Right renal cortex interstitium (tissue), 3 donors: ENCODE data around the gene NCBP2. TPM values are rescaled to one million over a fixed set of nuclear protein-coding genes. Genes with fewer than 3 reads are reported as not detected.
"Not testable (repeated sequence)": the region's sequence is repeated elsewhere in the genome, so short reads cannot be mapped to it uniquely, and the experiment has no call there.

Source experiments
- DNase-seq, 3 donors: peaks; one replicate each; pipeline ENCODE4 v3.0.0-alpha.2; 2013; ENCODE audit warnings: low read depth in 3 of 3, low spot score in 2 of 3
- polyA plus RNA-seq, 3 donors: library from polyadenylated mRNA; unstranded; fragments of 120-200 nt; gene quantifications; one replicate each; pipeline ENCODE4 v1.2.1, GENCODE V29; 2013; ENCODE audit not compliant: insufficient read length in 3 of 3

NCBP2 gene
- polyA plus RNA-seq, 3 donors = 106 to 109 (median 107) TPM

- DNase-seq = no peak
Measured at GRCh38 chr3:196968233-196969133, 26.2 kb upstream of the NCBP2 start, which contains the start of gene PIGZ. Gene PIGZ (minus strand): TSS chr3:196968833. CDS start chr3:196952031, 16,802 bp downstream.

DNA sequence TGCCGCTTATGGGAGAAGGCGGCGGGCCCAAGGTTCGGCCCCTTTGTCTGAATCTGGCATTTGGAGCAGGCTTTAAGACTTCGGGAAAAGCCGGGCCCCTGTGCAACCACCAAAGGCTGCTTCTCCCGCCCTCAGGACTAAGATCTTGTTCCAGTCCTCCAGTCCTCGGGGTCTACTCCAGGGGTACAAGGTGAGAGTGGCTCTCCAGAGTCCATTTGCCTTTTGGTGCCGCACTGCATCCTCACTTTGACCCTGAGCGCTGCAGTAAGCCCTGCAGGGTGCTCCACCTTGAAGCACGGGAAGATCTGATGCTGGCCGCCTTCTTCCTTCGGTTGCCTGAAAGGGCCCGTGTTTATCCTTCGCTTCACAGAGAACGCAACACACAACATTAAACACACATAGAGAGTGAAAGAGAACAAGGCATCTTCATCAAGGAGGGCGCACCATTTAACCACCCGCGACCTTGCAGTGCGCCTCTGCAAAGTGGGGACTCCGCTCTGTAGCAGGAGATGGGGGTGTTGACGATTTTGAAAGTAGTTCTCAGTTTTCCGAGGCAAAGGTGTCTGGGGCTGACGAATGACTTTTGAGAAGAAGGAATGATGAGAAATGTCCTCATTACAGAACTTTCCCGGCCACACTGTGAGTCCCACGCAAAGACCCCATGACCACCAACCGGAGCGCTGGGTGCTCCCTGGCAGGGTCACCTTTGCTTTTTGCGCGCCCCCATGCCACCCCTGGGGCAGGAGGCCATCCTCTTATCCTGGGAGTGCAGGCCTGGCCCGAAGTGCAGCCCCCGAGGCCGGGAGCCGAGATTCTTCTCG, 25.3 kb upstream of the NCBP2 start:
- no peak for DNase-seq

DNA sequence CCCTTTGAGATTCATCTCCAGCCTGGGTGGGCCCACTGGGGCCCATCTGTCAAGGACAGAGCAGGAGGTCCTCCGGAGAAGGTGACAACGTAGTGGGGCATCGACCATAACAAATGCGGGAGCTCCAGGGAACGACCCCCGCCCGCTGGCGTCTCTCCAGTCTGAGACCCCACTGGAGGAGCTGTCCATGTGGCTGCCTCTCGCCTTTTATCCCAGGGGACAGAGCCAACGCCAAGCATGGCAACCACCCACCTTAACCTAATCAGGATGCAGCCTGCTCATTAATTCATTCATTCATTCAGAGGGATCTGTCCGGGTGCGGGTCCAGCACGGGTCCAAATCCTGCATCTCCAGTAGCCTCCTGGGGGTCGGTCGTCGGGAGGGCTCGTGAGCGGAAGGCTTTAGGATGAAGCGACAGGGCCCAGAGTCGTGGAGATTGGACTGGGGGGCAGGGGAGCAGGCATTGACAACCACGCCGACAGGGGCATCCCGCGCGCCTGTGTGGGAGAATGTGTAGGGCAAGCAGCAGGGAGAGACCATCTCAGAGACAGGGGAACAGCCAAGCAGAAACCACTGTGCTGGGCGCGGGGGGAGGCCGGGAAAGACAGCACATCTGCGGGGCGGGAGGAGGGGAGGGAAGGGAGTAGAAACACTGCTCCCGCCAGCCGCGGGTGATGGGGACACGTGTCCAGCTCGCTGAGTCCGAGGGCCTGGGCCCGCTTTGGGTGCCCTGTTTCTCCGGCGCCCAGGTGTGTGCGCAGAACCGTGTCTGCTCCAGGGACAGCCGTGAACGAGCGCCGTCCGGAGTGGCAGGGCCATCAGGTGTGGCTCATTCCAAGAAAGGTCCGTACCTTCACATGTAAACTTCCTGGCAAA, 24.4 kb upstream of the NCBP2 start:
- no peak for DNase-seq

GRCh38 chr3:196965804-196966173, 23.5 kb upstream of the NCBP2 start:
- no peak for DNase-seq

DNA sequence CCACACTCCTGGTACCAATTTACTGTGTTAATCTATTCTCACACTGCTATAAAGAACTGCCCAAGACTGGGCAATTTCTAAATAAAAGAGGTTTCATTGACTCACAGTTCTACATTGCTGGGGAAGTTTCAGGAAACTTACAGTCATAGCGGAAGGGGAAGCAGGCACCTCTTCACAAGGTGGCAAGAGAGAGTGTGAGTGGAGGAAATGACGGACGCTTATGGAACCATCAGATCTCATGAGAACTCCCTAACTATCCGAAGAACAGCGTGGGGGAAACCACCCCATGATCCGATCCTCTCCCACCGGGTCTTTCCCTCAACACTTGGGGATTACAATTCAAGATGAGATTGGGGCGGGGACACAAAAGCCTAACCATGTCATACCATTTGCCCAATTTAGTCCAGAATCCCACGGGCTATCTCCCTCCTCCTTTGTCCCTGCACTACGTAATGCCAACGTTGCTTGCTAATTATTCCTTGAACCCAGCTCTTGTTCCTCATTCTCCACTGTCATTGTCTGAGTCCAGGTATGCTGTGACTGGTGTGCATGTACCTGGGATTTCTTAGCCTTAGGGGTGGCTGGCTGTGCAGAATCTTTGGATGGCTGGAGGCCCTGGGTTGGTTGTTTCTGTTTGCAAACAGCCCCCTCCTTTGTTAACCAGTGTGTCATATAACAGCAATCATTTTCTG, 22.9 kb upstream of the NCBP2 start:
- no peak for DNase-seq

GRCh38 chr3:196963631-196963953, 21.3 kb upstream of the NCBP2 start:
- no peak for DNase-seq

DNA sequence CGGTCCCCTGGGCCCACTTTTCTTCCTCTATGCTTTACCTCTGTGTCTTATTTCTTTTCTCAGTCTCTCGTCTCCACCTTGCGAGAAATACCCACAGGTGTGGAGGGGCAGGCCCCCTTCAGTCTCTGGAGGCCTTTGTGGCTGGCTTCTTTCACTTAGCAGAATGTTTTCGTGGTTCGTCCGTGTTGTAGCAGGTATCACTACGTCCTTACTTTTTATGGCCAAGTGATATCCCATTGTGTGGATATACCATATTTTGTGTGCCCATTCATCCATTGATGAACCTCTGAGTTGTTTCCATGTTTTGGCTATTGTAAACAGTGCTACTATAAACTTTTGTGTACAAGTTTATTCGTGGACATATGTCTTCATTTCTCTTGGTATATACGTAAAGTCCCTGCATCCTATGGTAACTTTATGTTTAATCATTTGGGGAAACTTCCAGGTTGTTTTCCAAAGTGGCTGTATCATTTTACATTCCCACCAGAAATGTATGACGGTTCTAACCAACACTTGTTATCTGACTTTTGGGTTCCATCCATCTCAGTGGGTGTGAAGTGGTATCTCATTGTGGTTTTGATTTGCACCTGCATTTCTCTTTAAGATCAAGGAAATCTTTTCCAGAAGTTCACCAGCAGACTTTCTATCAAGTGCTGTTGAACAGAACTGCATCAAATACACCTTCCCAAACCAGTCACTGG, 20.8 kb upstream of the NCBP2 start:
- no peak for DNase-seq

- DNase-seq = no peak
Measured at GRCh38 chr3:196962108-196962929, 20.0 kb upstream of the NCBP2 start.

GRCh38 chr3:196954832-196955231, 12.5 kb upstream of the NCBP2 start:
- DNase-seq = no peak

GRCh38 chr3:196951371-196951770, 9.0 kb upstream of the NCBP2 start:
- DNase-seq = no peak

DNA sequence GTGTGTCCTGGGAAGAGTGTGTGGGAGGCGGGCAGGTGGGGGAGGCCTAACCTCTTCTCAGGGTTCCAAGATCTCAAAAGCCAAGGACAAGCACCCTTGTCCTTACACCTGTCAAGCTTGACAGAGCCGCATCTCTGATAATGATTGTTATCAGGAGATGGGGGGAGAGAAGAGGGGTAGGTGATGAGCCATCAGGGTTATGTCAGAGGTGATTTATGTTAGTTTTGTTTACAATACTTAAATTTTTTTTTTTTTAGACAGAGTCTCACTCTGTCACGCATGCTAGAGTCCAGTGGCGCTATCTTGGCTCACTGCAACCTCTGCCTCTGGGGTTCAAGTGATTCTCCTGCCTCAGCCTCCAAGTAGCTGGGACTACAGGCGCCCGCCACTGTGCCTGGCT, 7.4 kb upstream of the NCBP2 start:
- no peak for DNase-seq

DNA sequence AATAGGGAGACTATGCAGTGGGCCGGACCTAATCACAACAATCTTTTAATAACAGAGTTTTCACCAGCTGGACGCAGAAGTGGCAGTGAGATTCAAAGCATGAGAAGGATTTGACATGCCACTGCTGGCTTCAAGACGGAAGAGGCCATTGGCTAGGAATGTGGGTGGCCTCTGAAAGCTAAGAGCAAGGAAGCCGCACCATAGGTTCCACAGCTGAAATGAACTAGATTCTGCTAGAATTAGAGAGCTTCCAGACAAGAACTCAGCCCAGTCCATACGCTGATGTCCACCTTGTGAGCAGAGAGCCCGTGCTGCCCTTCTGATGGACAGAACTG, 6.9 kb upstream of the NCBP2 start:
- no peak for DNase-seq

GRCh38 chr3:196948442-196949284, 6.3 kb upstream of the NCBP2 start:
- DNase-seq = no peak

- no peak for DNase-seq
Measured at GRCh38 chr3:196947860-196948441, 5.6 kb upstream of the NCBP2 start.

- DNase-seq = no peak
Measured at GRCh38 chr3:196947136-196947859, 5.0 kb upstream of the NCBP2 start.

DNA sequence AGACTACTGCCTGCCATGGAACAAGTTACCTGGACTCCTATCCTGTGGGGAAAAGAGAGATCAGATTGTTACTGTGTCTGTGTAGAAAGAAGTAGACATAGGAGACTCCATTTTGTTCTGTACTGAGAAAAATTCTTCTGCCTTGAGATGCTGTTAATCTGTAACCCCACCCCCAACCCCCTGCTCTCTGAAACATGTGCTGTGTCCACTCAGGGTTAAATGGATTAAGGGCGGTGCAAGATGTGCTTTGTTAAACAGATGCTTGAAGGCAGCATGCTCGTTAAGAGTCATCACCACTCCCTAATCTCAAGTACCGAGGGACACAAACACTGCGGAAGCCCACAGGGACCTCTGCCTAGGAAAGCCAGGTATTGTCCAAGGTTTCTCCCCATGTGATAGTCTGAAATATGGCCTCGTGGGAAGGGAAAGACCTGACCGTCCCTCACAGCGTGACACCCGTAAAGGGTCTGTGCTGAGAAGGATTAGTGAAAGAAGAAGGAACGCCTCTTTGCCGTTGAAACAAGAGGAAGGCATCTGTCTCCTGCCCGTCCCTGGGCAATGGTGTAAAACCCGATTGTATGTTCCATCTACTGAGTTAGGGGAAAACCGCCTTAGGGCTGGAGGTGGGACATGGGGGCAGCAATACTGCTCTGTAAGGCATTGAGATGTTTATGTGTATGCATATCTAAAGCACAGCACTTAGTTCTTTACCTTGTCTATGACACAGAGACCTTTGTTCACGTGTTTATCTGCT, 1.9 kb upstream of the NCBP2 start:
- not testable (repeated sequence) for DNase-seq
